GM10248 (cell line): ENCODE measurements around the gene GLA.

Experiments used
- CTCF ChIA-PET: fragments of 300-600 bp; sonication (Branson Sonifier 250); formaldehyde crosslinking; extraction: SDS; loops from one replicate; lab custom pipeline; 2021; ENCODE audit warnings: antibody characterized with exemption; lab: Yijun Ruan, JAX
- POLR2A ChIA-PET: fragments of 350-650 bp; sonication (Branson Sonifier 250); formaldehyde crosslinking; extraction: SDS; loops from one replicate; lab custom pipeline; 2020; ENCODE audit warnings: antibody characterized with exemption; lab: Yijun Ruan, JAX
- DNase-seq: peaks from one replicate; pipeline ENCODE4 v3.0.0; 2012; ENCODE audit errors: extremely low spot score
- TF ChIP-seq, protein P1 (sequence below): IDR thresholded peaks from 2 replicates; pipeline ENCODE4 v1.5.1; 2012; ENCODE audit warnings: mild to moderate bottlenecking, low read depth; ENCODE audit errors: extremely low read depth, missing control alignments, control extremely low read depth

The GLA gene

DNA sequence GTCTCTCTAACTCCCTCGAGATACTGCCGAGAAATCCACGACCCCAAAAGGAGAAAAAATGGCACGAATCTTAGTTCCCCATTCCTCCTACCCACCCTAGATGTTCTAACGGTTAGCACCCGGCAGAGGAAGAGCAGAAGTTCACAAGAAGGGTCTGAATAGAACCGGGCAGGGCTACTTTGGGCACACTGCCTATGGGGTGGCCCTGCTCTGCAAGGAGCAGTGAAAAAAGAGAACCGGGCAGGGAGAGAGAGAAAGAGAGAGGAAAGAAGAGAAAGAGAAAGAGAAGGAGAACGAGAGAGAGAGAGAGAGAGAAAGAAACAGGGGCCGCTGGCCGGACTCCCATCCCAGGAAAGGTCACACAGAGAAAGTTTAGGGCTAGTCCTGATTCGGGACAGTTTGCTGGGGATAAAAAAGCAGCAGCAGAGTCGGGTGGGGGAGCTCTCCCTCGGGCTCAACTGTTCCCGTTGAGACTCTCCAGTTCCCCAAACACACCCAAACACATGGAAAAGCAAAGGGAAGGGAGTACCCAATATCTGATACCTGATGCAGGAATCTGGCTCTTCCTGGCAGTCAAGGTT lies 468 bp downstream of the GLA start:
- CTCF ChIA-PET = interaction anchor here (1.9 kb wide), 1 partner anchor 17 kb away, joined by 7 read pairs; the partner anchor contains the start of gene RPL36A
- POLR2A ChIA-PET = interaction anchor here (1.3 kb wide), 1 partner anchor 17 kb away, joined by 6 read pairs; the partner anchor contains the start of gene RPL36A
- no peak for DNase-seq
- TF ChIP-seq, protein P1, sequence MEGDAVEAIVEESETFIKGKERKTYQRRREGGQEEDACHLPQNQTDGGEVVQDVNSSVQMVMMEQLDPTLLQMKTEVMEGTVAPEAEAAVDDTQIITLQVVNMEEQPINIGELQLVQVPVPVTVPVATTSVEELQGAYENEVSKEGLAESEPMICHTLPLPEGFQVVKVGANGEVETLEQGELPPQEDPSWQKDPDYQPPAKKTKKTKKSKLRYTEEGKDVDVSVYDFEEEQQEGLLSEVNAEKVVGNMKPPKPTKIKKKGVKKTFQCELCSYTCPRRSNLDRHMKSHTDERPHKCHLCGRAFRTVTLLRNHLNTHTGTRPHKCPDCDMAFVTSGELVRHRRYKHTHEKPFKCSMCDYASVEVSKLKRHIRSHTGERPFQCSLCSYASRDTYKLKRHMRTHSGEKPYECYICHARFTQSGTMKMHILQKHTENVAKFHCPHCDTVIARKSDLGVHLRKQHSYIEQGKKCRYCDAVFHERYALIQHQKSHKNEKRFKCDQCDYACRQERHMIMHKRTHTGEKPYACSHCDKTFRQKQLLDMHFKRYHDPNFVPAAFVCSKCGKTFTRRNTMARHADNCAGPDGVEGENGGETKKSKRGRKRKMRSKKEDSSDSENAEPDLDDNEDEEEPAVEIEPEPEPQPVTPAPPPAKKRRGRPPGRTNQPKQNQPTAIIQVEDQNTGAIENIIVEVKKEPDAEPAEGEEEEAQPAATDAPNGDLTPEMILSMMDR = no peak

DNA sequence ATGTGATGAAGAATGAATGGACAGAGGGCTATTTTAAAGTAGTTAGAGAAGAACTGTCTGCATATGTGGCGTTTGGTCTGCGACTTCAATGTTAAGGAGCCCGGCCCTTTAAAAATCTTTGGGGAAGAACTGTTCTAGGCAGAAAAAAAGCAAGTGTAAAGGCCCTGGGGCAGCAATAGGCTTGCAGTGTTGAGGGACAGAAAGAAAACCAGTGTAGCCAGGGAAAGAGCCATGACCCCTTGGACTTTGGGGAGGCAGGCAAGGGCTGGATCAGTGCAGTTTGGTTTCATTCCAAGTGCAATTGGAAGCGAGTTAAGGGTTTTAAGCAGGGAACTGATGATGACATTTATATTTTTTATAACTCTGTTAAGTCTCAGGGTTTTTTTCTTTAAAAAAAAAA lies 7.9 kb downstream of the GLA start:
- TF ChIP-seq, protein P1 = no peak
- ChIA-PET CTCF (no interaction called here), POLR2A (no interaction called here)
- DNase-seq = no peak

DNA sequence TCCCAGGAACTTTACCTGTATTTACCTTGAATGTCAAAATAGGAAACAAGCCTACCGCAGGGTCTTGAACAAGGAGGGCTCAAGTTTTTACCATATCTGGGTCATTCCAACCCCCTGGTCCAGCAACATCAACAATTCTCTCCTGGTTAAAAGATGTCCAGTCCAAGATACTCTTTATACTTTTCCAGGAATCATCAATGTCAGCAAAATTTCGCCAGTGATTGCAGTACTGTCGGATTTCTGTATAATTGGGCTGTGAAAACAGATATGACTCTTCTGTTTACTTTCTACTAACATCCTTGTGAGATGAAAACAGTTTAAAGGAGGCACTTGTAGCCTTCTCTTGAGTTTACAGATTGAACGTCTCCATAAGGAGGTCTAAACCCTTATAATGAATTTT lies 9.0 kb downstream of the GLA start:
- POLR2A ChIA-PET = no interaction called here
- DNase-seq = no peak
- TF ChIP-seq, protein P1 = no peak
- CTCF ChIA-PET = interaction anchor here (1.0 kb wide), 1 partner anchor 13 kb away, joined by 4 read pairs; the partner anchor contains the start of gene BTK

DNA sequence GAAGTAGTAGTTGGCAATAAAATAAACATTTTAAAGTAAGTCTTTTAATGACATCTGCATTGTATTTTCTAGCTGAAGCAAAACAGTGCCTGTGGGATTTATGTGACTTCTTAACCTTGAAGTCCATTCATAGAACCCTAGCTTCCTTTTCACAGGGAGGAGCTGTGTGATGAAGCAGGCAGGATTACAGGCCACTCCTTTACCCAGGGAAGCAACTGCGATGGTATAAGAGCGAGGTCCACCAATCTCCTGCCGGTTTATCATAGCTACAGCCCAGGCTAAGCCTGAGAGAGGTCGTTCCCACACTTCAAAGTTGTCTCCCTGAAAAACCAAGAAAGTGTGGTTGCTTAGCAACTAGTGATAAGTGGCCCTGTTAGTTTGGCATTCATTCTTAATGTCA lies 9.9 kb downstream of the GLA start:
- TF ChIP-seq, protein P1 = no peak
- DNase-seq = no peak
- ChIA-PET POLR2A (no interaction called here), CTCF (interaction anchor here (1.0 to 2.3 kb wide), 2 partner anchors 12 to 17 kb away, joined by 4 to 8 read pairs; partner anchors contain the start of gene BTK)

DNA sequence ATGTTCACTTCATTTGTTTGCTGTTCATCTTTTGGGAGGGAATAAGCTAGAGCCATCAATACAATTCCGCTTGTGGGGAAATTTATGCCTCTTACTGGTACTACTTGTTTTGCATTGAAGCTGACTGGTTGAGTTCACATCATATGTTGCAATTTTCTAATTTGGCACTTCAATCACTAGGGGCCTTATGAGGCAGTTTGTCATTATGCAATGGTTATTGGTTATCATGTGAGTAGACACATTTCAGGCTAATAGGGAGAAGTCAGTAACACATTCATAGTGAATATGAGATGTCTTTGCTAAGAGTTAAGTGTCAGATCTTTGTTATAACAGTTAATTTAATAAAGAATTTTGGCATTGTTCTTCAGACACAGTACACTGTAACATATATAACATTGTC lies 11.9 kb downstream of the GLA start:
- ChIA-PET CTCF (interaction anchor here (1.6 kb wide), 1 partner anchor 21 kb away, joined by 3 read pairs; no protein-coding TSS in a partner anchor), POLR2A (no interaction called here)
- no peak for DNase-seq
- TF ChIP-seq, protein P1 = no peak

DNA sequence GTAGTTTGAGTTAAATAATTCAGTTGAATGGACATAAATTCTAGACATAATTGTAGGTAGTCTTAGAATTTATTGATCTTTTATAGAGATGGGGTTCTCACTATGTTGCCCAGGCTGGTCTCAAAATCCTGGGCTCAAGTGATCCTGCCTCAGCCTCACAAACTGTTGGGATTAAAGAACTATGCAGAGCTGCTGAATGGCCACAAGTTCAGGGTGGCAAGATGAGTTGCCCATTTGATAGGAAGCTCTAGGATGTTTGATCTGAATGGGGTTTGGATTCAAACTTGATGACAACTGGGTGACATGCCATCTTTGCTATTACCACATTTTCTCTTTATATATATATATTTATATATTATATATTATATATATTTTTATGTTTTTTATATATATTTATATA lies 13.4 kb downstream of the GLA start:
- POLR2A ChIA-PET = interaction anchor here (0.8 kb wide), 1 partner anchor 11 kb away, joined by 4 read pairs; no protein-coding TSS in a partner anchor
- CTCF ChIA-PET = no interaction called here
- TF ChIP-seq, protein P1 = no peak
- no peak for DNase-seq
